ENCODE data around the gene TERC.
"Not testable (repeated sequence)": the region's sequence is repeated elsewhere in the genome, so short reads cannot be mapped to it uniquely, and the experiment has no call there.

The TERC gene

DNA sequence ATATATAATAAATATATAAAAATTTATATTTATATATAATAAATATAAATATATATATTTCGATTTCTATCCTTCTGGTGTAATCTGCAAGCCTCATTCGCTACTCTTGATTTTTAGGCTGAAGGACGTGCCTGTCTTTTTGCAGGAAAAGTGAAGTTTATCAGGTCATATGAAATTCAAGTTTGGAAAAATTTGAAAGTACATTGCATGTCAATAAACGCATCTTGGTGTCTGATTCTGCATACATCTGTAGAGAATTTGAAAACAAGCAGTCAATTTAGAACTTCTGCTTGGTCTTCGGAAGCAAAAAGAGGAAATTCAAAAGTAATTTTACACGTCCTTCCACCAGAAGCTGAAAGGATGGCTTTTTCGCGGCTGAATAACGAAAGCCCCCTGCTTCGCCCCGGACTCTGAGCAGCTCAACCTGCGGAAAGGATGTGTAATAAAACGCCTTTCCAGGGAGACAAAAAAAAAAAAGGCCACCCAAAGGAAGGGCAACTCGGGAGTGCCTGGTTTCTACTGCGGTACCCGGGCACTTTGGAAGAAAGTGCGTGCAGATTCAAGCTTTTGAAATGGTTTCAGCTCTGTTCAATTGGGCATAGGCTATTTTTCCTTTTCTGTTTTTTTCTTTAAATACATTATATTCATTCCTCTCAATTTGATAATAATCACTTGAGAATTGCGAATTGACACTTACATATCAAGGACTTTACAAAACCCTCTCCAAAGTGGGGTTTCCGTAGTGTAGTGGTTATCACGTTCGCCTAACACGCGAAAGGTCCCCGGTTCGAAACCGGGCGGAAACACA, 6.8 kb upstream of the TERC start:
- DNase-seq: peak; percentile 95

DNA sequence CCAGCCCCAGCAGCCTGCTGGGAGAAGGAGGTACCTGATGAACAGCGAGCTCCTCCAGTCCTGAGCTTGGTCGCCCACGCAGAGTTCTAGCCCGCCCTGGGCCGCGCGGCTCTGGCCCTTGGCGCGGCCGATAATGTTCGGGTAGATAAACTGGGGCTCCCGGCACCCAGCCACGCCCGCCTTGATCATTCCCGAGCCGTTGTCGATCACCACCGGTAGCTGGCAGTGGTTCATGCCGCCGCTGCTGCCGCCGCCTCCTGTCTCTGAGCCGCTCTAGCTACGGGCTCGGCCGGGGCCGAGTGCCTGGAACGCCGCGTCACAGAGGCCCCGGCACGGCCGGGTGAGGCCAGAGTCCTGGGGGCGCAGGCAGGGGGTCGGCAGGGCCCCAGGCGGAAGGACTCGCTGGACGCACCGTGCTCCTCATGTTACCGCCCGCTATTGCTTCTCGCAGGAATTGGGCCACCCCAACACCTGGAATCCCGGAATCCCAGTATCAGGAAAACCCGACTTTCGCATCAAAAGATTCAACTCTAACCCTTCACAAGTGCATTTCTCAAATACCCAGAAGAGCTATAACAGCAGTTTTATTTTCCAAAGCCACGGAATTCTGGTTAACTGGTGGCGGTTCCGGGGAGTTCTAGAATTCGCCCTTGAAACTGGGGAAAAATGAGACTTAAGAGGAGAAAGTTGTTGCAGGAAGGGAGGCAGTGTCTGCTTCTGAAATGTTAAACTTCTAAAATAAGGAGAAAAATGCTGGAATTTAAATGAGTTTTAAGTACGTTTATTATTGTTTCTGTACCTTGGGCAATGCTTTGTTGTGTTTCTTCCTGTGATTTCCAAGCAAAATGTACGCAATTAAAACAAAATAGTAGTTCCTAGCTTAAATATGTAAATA, 4.7 kb upstream of the TERC start, which contains the start of gene ACTRT3:
ACTRT3 (minus strand) TSS at position 275 of the 895 bp plus-strand sequence; CDS start at position 234, 41 bp downstream.
- DNase-seq: peak; percentile 85

DNA sequence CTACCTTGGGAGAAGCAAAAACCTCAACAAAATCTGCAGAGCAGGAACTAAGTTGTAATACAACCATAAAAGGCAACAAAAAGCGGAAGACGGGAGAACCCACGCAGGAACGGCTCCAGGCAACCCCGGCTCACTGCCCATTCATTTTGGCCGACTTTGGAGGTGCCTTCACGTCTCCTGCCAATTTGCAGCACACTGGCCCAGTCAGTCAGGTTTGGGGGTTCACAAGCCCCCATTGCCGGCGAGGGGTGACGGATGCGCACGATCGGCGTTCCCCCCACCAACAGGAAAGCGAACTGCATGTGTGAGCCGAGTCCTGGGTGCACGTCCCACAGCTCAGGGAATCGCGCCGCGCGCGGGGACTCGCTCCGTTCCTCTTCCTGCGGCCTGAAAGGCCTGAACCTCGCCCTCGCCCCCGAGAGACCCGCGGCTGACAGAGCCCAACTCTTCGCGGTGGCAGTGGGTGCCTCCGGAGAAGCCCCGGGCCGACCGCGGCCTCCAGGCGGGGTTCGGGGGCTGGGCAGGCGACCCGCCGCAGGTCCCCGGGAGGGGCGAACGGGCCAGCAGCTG, 463 bp downstream of the TERC start:
- peak; percentile 36 for DNase-seq

GRCh38 chr3:169760479-169760878, 4.4 kb downstream of the TERC start:
- DNase-seq: no peak

DNA sequence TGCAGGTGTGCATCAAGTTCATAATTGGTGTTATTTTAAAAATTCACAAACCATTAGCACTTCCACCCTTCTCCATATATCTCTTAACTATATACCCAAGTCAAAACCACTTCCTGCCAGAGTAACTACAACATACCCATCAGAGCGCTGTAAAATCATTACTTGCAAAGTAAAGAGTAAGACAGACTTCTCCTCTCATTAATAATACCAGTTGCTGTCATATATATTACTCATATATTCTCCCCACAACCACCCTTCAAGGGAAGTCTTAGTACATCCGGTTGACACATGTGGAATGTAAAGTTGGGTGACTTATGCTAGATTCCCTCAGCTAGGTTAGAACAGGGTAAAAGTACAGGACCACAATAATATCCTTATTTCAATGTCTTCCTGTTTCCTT, 5.6 kb downstream of the TERC start:
- DNase-seq: no peak

DNA sequence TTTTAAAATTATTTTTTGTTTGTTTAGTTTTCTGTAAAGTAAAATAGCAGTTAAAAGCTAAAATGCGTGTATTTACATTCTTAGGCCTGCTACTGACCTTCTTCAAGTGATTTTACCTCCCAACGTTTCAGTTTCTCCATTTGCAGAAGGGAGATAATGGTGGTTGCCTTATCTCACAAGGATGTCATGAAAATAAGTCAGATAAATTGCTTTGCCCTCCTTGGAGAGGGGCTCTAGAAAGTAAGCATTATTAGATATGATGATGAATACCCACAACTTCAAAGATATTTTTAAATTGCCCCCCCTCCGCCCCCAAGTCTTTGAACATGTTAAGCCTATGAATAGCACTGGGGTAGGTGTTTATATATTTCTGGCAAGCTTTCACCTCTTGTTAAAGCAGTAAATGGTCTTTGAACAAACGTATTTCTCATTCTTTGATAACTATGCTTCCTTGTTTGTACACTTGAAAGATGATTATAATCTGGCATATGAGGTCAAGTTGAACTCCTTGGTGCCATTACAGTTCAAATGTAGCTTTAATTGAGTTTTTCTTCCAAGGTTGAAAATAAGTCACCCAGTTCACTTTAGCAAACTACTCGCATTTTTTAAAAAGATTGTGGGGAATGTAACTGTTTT, 6.4 kb downstream of the TERC start:
- DNase-seq: no peak

DNA sequence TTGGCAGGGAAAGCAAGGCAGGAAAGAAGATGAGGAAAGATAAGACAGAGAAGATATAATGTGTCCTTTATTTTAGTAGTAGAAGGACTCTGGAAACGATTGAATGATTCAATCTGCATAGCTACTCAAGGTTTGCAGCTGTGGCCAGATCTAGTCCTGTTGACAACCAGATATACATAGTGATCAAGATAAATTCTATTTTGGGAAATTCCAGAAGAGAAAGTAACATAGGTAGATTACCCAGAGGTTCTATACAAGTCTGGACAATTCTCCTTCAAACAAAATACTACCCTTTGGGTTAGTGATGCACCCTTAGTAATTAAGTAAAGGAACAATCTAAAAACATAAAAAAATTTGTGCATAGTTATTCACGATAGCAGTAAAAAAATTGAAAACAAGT, 9.4 kb downstream of the TERC start:
- DNase-seq: no peak

DNA sequence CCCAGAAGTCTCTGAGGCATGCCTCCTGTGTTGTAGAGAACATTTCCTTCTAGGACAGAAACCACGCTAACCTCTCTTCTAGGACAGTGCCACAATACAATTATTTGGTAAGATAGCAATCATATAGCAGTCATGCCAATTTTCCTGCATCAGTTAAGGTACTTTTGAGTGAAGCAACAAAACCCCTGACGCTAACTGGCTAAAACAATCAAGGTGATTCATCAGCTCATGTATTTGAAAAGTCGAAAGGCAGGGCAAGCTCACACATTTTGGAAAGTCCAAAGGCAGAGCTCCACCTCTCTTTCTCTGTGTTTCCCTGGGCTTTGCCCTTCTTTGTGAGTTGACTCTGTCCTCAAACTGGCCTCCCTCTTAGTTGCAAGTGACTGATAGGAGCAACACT, 10.1 kb downstream of the TERC start:
- no peak for DNase-seq

DNA sequence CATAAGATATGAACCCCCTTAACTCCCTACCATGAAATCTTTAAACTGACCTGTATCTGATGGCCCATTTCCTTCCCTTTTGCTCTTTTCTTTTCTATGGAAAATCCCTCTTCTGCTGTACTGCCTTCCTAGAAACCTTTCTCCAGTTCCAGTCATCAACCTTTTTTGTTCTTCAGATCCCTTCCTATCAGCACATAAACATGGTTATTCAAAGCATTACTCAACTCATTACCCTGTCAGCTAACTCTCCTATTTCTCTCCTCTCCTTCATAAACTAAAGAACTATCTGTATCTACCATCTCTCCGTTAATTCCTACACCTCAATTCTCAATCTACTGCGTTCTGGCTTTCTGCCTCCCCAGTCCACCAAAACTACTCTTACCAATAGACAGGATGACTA, 13.0 kb downstream of the TERC start:
- DNase-seq: no peak

- DNase-seq: no peak
These were observed 14.2 kb downstream of the TERC start for GRCh38 chr3:169750665-169751064.

DNA sequence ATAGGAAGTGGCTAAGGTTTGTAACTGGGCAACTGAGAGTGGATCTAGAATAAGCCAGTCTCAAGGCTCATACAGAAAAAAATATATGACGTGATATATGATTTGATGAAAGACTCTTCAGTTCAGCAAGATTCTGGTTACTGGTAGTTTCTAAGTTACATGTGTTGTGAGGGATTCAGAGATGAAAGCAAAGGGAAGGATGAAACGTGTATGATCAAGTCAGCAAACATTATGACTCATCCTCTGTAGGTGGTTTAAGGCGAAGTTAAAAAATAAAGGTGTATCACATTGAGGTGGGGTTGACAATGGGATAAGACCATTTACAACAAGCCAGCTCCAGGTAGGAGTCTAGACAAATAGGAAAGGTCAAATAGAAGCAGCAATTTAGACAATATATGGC, 16.2 kb downstream of the TERC start:
- no peak for DNase-seq

GRCh38 chr3:169746924-169747323, 17.9 kb downstream of the TERC start:
- no peak for DNase-seq

DNA sequence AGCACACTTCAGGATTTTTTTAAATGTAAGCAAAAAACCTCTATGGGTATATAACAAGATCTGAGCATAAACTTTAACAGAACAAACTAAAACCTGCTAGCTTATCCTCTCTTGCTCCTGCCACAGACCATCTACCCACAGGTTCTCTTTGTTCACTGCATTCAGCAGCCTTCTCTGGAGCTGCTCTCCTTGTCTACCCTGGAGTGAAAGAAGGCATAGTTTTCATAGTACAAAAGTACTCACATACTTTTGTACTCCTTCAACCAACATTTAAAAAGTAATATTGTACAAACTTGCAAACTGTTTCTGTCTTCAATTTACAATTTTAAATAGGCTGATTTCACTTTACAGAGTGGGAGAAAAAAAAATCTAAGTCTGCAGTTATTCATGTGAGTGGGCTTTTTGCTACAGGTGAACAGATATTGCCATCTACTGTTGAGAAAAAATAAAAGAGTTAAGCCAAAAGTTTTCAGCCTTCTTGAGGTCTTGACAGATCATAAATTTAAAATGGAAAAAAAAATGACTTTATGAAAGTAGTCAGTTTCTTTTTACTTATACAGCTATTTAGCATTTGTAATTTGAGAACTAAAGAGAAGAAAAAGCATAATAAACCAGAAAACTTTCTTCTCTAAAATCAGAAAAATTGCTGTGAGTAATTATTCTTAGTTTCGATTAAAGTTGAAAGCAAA, 20.4 kb downstream of the TERC start:
- DNase-seq: peak; percentile 30

GRCh38 chr3:169739067-169739466, 25.8 kb downstream of the TERC start:
- no peak for DNase-seq

DNA sequence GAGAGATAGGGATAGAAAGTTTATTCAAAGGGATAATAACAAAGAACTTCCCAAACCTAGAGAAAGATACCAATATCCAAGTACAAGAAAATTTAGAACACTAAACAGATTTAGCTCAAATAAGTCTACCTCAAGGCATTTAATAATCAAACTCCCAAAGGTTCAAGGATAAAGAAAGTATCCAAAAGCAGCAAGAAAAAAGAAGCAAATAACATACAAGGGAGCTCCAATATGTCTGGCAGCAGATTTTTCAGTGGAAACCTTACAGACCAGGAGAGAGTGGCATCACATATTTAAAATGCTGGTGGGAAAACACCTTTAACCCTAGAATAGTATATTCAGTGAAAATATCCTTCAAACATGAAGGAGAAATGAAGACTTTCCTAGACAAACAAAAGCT, 33.0 kb downstream of the TERC start:
- DNase-seq: not testable (repeated sequence)

DNA sequence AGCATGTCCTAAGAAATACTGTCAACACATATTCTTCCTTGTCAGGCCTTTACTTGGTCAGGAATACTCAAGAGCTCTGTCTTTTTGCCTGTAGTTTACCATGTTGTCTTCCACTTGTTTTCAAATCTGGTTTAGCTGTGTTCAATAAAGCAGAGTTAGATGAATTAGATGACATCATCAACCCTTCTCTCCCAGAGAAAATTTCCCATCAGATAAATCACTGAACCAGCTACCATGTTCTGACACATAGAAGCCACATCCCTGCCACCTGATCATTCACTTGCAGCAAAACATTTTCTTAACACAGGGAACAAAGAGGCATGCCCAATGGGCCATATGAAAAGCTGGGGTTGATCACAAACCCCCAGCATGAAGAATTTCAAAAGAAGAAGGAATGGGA, 42.1 kb downstream of the TERC start:
- no peak for DNase-seq

DNA sequence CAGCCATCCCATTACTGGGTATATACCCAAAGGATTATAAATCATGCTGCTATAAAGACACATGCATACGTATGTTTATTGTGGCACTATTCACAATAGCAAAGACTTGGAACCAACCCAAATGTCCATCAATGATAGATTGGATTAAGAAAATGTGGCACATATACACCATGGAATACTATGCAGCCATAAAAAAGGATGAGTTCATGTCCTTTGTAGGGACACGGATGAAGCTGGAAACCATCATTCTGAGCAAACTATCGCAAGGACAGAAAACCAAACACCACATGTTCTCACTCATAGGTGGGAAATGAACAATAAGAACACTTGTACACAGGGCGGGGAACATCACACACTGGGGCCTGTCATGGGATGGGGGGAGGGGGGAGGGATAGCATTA, 46.4 kb downstream of the TERC start:
- DNase-seq: not testable (repeated sequence)
